ENCODE measurements around the gene ARHGAP28.

DNA sequence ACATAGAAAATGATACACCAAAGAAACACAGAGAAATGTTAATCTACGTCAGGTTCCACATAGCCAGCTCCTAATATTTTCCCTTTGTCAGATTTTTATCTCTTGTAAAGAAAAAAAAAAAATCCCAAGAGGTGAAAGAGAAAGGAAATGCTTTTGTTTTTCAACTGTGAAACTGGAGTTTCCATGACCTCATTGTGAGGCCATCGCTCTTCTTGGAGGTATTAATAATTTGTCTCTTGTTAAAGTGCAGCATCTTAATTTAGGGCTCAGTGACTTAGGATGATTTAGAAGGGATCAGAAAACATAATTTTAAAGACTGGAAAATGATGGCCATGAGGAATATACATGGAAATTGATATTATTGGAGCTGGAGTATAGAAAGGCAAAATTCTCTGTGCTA lies 21.7 kb downstream of the ARHGAP28 start:
- TF ChIP-seq, protein P1, sequence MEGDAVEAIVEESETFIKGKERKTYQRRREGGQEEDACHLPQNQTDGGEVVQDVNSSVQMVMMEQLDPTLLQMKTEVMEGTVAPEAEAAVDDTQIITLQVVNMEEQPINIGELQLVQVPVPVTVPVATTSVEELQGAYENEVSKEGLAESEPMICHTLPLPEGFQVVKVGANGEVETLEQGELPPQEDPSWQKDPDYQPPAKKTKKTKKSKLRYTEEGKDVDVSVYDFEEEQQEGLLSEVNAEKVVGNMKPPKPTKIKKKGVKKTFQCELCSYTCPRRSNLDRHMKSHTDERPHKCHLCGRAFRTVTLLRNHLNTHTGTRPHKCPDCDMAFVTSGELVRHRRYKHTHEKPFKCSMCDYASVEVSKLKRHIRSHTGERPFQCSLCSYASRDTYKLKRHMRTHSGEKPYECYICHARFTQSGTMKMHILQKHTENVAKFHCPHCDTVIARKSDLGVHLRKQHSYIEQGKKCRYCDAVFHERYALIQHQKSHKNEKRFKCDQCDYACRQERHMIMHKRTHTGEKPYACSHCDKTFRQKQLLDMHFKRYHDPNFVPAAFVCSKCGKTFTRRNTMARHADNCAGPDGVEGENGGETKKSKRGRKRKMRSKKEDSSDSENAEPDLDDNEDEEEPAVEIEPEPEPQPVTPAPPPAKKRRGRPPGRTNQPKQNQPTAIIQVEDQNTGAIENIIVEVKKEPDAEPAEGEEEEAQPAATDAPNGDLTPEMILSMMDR (IDR thresholded peaks at IDR 0.05) = no peak
- no peak for TF ChIP-seq POLR2A (IDR thresholded peaks at IDR 0.05)

All from upper lobe of left lung (tissue), 4 donors.